ENCODE results near the gene RPS6KA2.

DNA sequence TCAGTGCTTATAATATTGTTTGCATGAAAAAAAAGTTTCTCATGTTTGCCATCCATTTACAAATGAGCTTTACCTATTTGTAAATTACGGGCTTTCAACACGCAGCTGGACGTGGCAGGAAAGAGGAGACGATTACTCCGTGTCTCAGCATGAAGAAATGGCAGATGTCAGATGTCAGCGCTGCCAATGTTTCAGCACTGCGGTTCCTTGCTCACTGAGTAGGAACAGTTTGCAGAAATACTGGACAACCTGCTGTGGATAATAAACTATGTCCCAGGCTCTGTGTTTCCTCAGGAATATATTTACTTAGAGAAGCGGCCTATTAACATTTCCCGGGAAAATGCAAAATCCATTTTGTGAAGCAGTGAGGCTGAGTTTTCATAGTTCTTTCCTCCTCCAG lies 63.2 kb downstream of the RPS6KA2 start:
- no peak for TF ChIP-seq POLR2A (IDR thresholded peaks at IDR 0.05)
- TF ChIP-seq, protein P1, sequence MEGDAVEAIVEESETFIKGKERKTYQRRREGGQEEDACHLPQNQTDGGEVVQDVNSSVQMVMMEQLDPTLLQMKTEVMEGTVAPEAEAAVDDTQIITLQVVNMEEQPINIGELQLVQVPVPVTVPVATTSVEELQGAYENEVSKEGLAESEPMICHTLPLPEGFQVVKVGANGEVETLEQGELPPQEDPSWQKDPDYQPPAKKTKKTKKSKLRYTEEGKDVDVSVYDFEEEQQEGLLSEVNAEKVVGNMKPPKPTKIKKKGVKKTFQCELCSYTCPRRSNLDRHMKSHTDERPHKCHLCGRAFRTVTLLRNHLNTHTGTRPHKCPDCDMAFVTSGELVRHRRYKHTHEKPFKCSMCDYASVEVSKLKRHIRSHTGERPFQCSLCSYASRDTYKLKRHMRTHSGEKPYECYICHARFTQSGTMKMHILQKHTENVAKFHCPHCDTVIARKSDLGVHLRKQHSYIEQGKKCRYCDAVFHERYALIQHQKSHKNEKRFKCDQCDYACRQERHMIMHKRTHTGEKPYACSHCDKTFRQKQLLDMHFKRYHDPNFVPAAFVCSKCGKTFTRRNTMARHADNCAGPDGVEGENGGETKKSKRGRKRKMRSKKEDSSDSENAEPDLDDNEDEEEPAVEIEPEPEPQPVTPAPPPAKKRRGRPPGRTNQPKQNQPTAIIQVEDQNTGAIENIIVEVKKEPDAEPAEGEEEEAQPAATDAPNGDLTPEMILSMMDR (IDR thresholded peaks at IDR 0.05), result no peak
